Measurements from ENCODE around the gene PLPP7. TPM values are rescaled to one million over a fixed set of nuclear protein-coding genes. Genes with fewer than 3 reads are reported as not detected.
"Not testable (repeated sequence)": the region's sequence is repeated elsewhere in the genome, so short reads cannot be mapped to it uniquely, and the experiment has no call there.

Gene PLPP7
- total RNA-seq, 2 donors from 2014 or later = 2.1 to 3.6 TPM

GRCh38 chr9:131333771-131334628 lies 44.5 kb downstream of the PLPP7 start:
- Histone ChIP-seq H3K4me3 (no peak overlapping the region), H3K36me3 (replicated peaks in 1 of 2; ENCODE audit: insufficient read depth in 1 of 2, low read depth in 2 of 2) (no peaks in the 10 kb centered on the region), H3K27me3 (no peaks in the 10 kb centered on the region), H3K9me3 (no peaks in the 10 kb centered on the region), H3K27ac (no peak overlapping the region), H3K4me1 (no peaks in the 10 kb centered on the region)
- ATAC-seq (no peak), DNase-seq (no peak)
- intact Hi-C loops (cut with DNase I) = loop anchor here (10.0 kb wide), 1 partner anchor 149 kb away; no protein-coding TSS in a partner anchor
- TF ChIP-seq, protein P1, sequence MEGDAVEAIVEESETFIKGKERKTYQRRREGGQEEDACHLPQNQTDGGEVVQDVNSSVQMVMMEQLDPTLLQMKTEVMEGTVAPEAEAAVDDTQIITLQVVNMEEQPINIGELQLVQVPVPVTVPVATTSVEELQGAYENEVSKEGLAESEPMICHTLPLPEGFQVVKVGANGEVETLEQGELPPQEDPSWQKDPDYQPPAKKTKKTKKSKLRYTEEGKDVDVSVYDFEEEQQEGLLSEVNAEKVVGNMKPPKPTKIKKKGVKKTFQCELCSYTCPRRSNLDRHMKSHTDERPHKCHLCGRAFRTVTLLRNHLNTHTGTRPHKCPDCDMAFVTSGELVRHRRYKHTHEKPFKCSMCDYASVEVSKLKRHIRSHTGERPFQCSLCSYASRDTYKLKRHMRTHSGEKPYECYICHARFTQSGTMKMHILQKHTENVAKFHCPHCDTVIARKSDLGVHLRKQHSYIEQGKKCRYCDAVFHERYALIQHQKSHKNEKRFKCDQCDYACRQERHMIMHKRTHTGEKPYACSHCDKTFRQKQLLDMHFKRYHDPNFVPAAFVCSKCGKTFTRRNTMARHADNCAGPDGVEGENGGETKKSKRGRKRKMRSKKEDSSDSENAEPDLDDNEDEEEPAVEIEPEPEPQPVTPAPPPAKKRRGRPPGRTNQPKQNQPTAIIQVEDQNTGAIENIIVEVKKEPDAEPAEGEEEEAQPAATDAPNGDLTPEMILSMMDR (IDR thresholded peaks at IDR 0.05) = no peak
- no peak for TF ChIP-seq POLR2A (IDR thresholded peaks at IDR 0.05)
- 87 to 90% methylated on average over 10 to 14 of the region's 15 CpGs for WGBS, 2 donors

DNA sequence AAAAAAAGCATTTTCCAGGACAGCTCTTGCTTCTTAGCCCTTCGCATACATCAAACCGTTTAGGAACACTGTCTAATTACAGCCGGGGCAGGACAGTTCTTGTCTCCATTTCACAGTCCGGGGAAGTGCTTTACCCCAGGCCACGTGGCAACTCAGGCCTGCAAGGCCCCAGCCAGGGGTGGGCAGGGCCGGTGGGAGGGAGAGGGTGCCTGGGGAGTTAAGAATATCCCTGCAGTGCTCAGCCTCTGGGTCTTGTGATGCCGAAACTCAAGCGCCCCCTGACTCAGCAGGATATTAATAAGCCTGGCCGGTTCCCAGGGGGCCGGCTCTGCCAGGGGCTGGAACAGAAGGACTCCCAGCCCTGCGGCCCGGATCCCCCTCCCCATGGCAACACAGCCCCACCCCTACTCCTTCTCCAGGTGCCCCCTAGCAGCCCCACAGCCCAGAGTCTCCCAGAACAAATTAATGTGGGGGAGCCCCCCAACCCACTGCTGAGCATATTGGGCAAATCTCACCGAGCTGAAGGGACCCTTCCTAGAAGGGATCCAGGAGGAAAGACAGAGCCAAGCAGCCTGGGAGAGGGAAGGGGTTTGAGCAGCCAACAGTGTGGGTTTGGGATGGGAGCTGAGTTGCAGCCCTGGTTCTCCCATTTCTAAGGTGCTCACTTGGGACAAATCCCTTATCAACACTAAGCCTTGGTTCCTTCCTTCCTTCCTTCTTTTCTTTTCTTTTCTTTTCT lies 45.3 kb downstream of the PLPP7 start:
- Histone ChIP-seq H3K27ac (no peak overlapping the region), H3K4me1 (no peaks in the 10 kb centered on the region), H3K4me3 (no peak overlapping the region), H3K27me3 (no peaks in the 10 kb centered on the region), H3K9me3 (no peaks in the 10 kb centered on the region), H3K36me3 (replicated peaks in 1 of 2; ENCODE audit: insufficient read depth in 1 of 2, low read depth in 2 of 2) (no peaks in the 10 kb centered on the region)
- TF ChIP-seq, protein P1 (IDR thresholded peaks at IDR 0.05) = no peak
- TF ChIP-seq POLR2A (IDR thresholded peaks at IDR 0.05) = no peak
- DNase-seq (no peak), ATAC-seq (no peak)
- WGBS, 2 donors = 54% methylated on average over 7 to 13 of the region's 13 CpGs
- intact Hi-C loops (cut with DNase I) = loop anchor here (5.0 to 10.0 kb wide), 2 partner anchors 150 to 272 kb away; no protein-coding TSS in a partner anchor

GRCh38 chr9:131335368-131335755 lies 45.8 kb downstream of the PLPP7 start:
- Histone ChIP-seq H3K36me3 (replicated peaks in 1 of 2; ENCODE audit: insufficient read depth in 1 of 2, low read depth in 2 of 2) (no peaks in the 10 kb centered on the region), H3K4me3 (no peak overlapping the region), H3K9me3 (no peaks in the 10 kb centered on the region), H3K27me3 (no peaks in the 10 kb centered on the region), H3K27ac (no peak overlapping the region), H3K4me1 (no peaks in the 10 kb centered on the region)
- WGBS, 2 donors = 41 to 66% methylated on average over 4 of the region's 4 CpGs
- DNase-seq (no peak), ATAC-seq (no peak)
- TF ChIP-seq POLR2A (IDR thresholded peaks at IDR 0.05) = no peak
- TF ChIP-seq, protein P1 (IDR thresholded peaks at IDR 0.05) = no peak
- intact Hi-C loops (cut with DNase I) = loop anchor here (5.0 to 10.0 kb wide), 2 partner anchors 151 to 273 kb away; no protein-coding TSS in a partner anchor

- Histone ChIP-seq H3K27me3 (no peaks in the 10 kb centered on the region), H3K9me3 (no peaks in the 10 kb centered on the region), H3K36me3 (replicated peaks in 1 of 2; ENCODE audit: insufficient read depth in 1 of 2, low read depth in 2 of 2) (no peaks in the 10 kb centered on the region), H3K27ac (no peak overlapping the region), H3K4me1 (no peaks in the 10 kb centered on the region), H3K4me3 (no peak overlapping the region)
- intact Hi-C loops (cut with DNase I) = loop anchor here (5.0 to 10.0 kb wide), 2 partner anchors 152 to 275 kb away; no protein-coding TSS in a partner anchor
- ATAC-seq = no peak
- 68 to 69% methylated on average over 6 to 16 of the region's 16 CpGs for WGBS, 2 donors
- no peak for TF ChIP-seq POLR2A (IDR thresholded peaks at IDR 0.05)
- TF ChIP-seq, protein P1 (IDR thresholded peaks at IDR 0.05) = no peak
- DNase-seq = no peak
Measured at GRCh38 chr9:131337131-131337848, 47.8 kb downstream of the PLPP7 start.

- DNase-seq; H3K27ac ChIP-seq; H3K9me3 ChIP-seq; H3K27me3 ChIP-seq; ATAC-seq; H3K4me3 ChIP-seq; H3K36me3 ChIP-seq (replicated peaks in 1 of 2; ENCODE audit: insufficient read depth in 1 of 2, low read depth in 2 of 2); H3K4me1 ChIP-seq: not testable (repeated sequence)
- intact Hi-C loops (cut with DNase I) = loop anchor here (5.0 to 10.0 kb wide), 2 partner anchors 154 to 277 kb away; no protein-coding TSS in a partner anchor
- WGBS, 2 donors = 83 to 87% methylated on average over 5 of the region's 5 CpGs
Measured at GRCh38 chr9:131339212-131339611, 49.7 kb downstream of the PLPP7 start.

GRCh38 chr9:131344931-131345535 lies 55.5 kb downstream of the PLPP7 start:
- H3K27ac ChIP-seq; H3K4me1 ChIP-seq; intact Hi-C loops (cut with DNase I); H3K9me3 ChIP-seq; H3K36me3 ChIP-seq (replicated peaks in 1 of 2; ENCODE audit: insufficient read depth in 1 of 2, low read depth in 2 of 2); H3K27me3 ChIP-seq; DNase-seq; ATAC-seq; H3K4me3 ChIP-seq: not testable (repeated sequence)
- WGBS, 2 donors = 84 to 85% methylated on average over 9 to 11 of the region's 11 CpGs
